HG03039 (cell line): ENCODE results near the gene COQ3.

Experiments
- ATAC-seq: cut with Tn5 transposase; IDR thresholded peaks from one replicate; pipeline ENCODE4 v1.9.1; 2021; ENCODE audit warnings: mild to moderate bottlenecking, moderate library complexity; ENCODE audit not compliant: unreplicated experiment

COQ3 gene

GRCh38 chr6:99393698-99394531 lies at the start of gene COQ3:
Gene COQ3, minus strand, starts transcription at chr6:99394195. Its CDS starts 16 bp downstream, at chr6:99394179.
- ATAC-seq: peak; percentile 75

- ATAC-seq: no peak
Observed at GRCh38 chr6:99434702-99435530, 40.9 kb upstream of the COQ3 start.

GRCh38 chr6:99432877-99433276 lies 38.9 kb upstream of the COQ3 start:
- no peak for ATAC-seq

GRCh38 chr6:99431901-99432300 lies 37.9 kb upstream of the COQ3 start:
- ATAC-seq: no peak

GRCh38 chr6:99427988-99428387 lies 34.0 kb upstream of the COQ3 start:
- no peak for ATAC-seq

GRCh38 chr6:99426451-99426757 lies 32.4 kb upstream of the COQ3 start:
- no peak for ATAC-seq

- peak; percentile 52 for ATAC-seq
Observed at GRCh38 chr6:99425647-99426450, 31.9 kb upstream of the COQ3 start.

- ATAC-seq: peak; percentile 79
Observed at GRCh38 chr6:99424761-99425646, 31.0 kb upstream of the COQ3 start, which contains the start of gene PNISR. Gene PNISR, minus strand, starts transcription at chr6:99425308. Its CDS starts 10,649 bp downstream, at chr6:99414659.

GRCh38 chr6:99424022-99424421 lies 30.0 kb upstream of the COQ3 start:
- ATAC-seq: no peak

GRCh38 chr6:99422912-99423311 lies 28.9 kb upstream of the COQ3 start:
- no peak for ATAC-seq

GRCh38 chr6:99416892-99417767 lies 23.1 kb upstream of the COQ3 start:
- peak; percentile 76 for ATAC-seq

- ATAC-seq: no peak
Observed at GRCh38 chr6:99416226-99416625, 22.2 kb upstream of the COQ3 start.

GRCh38 chr6:99415446-99415845 lies 21.5 kb upstream of the COQ3 start:
- ATAC-seq: no peak

- ATAC-seq: no peak
Observed at GRCh38 chr6:99412065-99412464, 18.1 kb upstream of the COQ3 start.

GRCh38 chr6:99409672-99410071 lies 15.7 kb upstream of the COQ3 start:
- no peak for ATAC-seq

- ATAC-seq: no peak
Observed at GRCh38 chr6:99407076-99407475, 13.1 kb upstream of the COQ3 start.

GRCh38 chr6:99402448-99402847 lies 8.5 kb upstream of the COQ3 start:
- ATAC-seq: no peak

- ATAC-seq: no peak
Observed at GRCh38 chr6:99397287-99397686, 3.3 kb upstream of the COQ3 start.

GRCh38 chr6:99393366-99393697 lies 663 bp downstream of the COQ3 start:
- no peak for ATAC-seq
